T-helper 2 cell treated with Interferon-gamma antibody and Interleukin-4, amounts not matched to agents 100 ng/mL and 5 ng/mL, for 36 hours (primary cell): Measurements from ENCODE around the gene NUP214. TPM values are rescaled to one million over a fixed set of nuclear protein-coding genes. Genes with fewer than 3 reads are reported as not detected.
"Not testable (repeated sequence)": the region's sequence is repeated elsewhere in the genome, so short reads cannot be mapped to it uniquely, and the experiment has no call there.

Source experiments
- intact Hi-C: fragments of 100-400 bp; cut with micrococcal nuclease; formaldehyde crosslinking; loops from one replicate; pipeline ENCODE4 v1.15.1; 2023
- total RNA-seq: library from RNA; stranded (reverse); gene quantifications from 2 replicates; pipeline ENCODE4 v1.2.3, GENCODE V29; 2022

NUP214 gene
- total RNA-seq, 1 donor from 2014 or later = 80.3 TPM

DNA sequence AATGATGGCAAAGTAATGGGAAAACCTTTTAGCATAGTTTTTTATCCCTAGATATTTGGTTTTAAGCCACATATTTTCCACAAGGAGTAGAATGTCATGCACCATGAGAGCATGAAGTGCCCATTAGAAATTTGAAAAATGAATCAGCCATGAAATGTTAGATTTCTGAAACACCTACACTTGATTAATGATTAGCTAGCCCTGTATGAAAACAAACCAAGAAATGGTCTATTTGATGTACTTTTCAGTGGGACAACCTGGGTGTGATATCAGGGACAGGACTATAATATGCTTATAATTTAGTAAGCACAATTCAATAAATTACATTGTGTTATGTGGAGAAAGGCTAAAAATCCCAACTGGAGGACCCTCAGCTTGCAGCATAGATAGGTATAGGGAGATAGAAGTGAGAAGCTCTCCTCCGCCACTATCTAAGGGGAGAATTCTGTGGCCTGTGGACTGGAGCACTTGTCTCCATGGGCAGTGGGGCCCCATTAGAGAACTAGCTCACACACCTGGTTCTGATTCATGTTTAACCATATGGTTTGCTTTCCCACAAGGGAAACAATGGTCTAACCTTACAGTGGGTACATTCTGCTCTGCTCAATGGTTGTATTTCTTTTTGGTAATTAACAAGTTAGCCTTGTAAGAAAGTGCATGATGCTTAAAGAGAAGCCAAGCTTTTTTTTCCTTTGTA, 35.2 kb downstream of the NUP214 start:
- intact Hi-C loops = no loop called here

GRCh38 chr9:131161585-131161984, 36.2 kb downstream of the NUP214 start:
- intact Hi-C loops = no loop called here

DNA sequence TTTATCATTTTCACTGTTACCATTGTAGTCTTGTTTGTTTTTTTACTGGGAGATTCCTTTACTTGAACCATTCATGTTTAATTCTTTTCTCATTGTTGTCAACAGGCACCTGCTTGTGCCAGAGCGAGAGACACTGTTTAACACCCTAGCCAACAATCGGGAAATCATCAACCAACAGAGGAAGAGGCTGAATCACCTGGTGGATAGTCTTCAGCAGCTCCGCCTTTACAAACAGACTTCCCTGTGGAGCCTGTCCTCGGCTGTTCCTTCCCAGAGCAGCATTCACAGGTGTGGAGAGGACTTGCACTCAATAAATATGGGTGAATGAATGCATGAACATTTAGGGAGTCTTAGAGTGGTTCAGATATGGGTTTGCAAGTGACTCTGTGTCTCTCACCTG, 37.5 kb downstream of the NUP214 start:
- intact Hi-C loops = no loop called here

DNA sequence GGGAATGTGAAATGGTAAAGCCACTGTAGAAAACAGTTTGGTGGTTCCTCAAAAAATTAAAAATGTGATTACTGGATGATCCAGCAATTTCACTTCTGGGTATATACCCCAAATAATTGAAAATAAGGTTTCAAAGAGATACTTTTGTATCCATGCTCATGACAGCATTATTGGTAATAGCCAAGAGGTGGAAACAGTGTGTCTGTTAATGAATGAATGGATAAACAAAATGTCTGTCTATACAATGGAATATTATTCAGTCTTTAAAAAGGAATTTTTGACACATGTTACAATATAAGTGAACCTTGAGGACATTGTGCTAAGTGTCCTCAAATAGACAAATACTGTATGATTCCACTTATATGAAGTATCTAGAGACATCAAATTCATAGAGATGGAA, 40.1 kb downstream of the NUP214 start:
- intact Hi-C loops = no loop called here

DNA sequence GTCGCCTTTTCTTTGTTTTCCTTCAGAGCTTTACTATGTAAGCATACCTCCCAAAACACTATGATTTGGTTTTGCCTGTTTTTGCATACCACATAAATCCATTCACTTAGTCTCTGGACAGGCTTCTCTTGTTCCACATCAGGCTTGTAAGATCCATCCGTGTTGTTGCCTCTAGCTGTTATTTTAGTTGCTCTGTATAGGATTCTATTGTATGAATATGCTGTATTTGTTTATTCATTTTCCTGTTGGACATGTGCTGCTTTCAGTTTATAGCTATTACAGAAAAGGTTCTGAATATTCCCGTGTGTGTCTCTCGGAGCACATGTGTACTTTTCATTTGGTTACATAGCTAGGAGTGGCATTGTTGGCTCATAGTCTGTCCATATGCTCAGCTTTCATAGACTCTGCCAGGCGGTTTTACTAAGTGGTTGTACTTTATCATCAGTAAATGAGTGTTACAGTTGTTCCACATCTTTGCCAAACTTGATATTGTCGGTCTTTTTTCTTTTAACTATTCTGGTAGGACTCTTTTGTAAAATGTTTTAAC, 41.8 kb downstream of the NUP214 start:
- intact Hi-C loops = no loop called here

- intact Hi-C loops = no loop called here
These were observed 42.5 kb downstream of the NUP214 start for GRCh38 chr9:131167936-131168335.

GRCh38 chr9:131169563-131170240, 44.3 kb downstream of the NUP214 start:
- intact Hi-C loops = no loop called here

DNA sequence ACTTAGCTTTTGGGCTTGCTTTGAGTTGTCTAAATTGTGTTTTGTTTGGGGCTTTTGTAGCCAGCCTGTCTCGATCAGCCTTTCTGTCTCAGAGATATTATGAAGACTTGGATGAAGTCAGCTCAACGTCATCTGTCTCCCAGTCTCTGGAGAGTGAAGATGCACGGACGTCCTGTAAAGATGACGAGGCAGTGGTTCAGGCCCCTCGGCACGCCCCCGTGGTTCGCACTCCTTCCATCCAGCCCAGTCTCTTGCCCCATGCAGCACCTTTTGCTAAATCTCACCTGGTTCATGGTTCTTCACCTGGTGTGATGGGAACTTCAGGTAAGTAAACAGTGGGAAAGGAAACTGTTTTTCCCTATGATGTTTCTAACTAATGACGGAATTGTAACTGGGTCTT, 48.6 kb downstream of the NUP214 start:
- intact Hi-C loops = no loop called here

- intact Hi-C loops = no loop called here
These were observed 49.4 kb downstream of the NUP214 start for GRCh38 chr9:131174681-131175239.

- intact Hi-C loops = loop anchor here (1.0 kb wide), 3 partner anchors 74 to 158 kb away; no protein-coding TSS in a partner anchor
These were observed 52.5 kb downstream of the NUP214 start for GRCh38 chr9:131177898-131178297.

DNA sequence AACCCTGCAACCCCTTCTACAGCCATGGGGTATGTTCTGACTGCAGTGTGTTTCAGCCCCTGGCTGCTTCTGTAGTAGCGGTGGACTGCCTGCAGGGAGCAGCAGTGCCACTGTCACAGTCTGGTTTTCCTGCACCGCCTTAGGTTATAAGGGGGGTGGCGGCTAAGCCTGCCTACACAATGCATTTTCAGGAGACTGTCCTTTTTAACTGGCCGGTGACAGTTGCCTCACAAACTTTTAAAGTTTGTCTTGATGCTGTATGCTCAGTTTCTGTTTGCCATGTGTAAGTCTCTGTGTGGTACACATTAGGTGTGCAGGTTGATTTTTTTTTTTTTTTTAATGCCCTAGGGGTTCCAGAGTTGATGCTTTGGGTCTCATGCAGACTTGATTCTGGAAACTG, 53.0 kb downstream of the NUP214 start:
- intact Hi-C loops = loop anchor here (1.0 kb wide), 3 partner anchors 74 to 158 kb away; no protein-coding TSS in a partner anchor

- intact Hi-C loops = loop anchor here (1.0 kb wide), 3 partner anchors 73 to 157 kb away; no protein-coding TSS in a partner anchor
These were observed 53.5 kb downstream of the NUP214 start for GRCh38 chr9:131178926-131179325.

DNA sequence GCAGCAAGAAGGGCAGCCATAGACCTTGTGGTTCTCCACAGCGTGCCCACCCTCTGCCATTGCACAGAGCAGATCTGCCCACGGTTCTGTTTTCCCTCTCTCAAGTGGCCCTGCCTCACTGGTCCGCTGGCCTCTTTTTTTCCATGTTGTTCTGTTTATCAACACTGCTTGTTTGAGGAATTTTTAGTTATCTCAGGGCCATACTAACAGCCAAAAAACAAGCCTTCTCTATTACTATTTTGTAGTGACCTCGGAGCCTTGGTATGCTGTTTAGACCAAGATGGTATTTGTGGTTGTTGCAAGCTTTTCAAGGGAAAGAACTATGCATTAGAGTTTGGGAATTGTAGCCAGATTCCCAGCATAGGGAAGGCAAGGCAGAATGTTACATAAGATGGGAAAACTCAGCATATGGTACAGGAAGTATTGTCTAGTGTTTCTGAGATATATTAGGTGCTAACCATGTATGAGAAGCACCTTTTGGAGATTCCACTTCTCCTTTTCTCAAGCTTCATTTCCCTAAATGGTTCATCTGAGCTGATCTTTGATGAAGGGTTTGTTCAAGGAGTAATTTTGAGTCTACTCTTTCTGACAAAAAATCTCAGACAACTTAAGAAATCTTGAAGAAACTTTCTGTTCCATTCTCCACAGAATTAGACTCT, 54.3 kb downstream of the NUP214 start:
- intact Hi-C loops = no loop called here

DNA sequence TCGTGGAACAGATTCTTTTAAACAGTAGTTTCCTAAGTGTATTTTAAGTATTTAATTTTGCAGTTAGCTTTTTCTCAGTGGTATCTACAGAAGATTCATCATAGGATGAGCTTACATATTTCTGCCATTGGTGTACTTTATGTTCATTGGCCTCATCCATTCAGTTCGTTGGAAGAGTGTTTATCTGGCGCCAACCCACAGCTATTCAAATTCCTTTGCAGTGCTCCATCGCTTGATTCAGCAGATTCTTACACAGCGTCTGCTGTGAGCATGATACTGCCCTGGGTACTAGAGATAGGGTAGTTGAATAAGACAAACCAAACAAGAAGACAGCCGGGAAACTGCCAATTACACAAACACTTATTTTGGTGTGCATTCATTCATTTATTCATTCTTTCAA, 55.1 kb downstream of the NUP214 start:
- intact Hi-C loops = no loop called here

DNA sequence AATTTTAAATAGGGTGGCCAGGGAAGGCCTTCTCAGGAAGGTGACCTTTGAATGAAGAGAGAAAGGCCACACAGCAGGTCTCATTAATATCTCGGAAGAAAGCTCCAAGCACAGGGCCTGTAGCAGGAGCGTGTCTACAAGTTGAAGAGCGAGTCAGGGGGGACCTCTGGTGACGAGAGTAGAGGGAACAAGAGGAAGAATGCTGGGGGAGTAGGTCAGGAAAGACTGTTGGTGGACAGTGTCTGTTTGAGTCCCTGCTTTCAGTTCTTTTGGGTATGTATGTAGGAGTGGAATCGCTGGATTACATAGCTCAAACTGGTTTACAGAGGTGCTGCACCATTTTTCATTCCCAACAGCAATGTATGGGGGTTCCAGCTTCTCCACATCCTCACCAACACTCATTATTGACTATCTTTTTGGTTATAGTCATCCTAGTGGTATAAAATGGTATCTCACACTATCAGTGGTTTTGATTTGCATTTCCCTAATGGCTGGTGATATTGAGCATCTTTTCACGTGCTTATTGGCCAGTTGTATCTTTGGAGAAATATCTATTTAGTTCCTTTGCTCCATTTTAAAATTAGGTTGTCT, 55.8 kb downstream of the NUP214 start:
- intact Hi-C loops = no loop called here

GRCh38 chr9:131185924-131186323, 60.5 kb downstream of the NUP214 start:
- intact Hi-C loops = no loop called here

GRCh38 chr9:131186622-131187021, 61.2 kb downstream of the NUP214 start:
- intact Hi-C loops = no loop called here

- intact Hi-C loops = no loop called here
These were observed 62.6 kb downstream of the NUP214 start for GRCh38 chr9:131187957-131188356.

DNA sequence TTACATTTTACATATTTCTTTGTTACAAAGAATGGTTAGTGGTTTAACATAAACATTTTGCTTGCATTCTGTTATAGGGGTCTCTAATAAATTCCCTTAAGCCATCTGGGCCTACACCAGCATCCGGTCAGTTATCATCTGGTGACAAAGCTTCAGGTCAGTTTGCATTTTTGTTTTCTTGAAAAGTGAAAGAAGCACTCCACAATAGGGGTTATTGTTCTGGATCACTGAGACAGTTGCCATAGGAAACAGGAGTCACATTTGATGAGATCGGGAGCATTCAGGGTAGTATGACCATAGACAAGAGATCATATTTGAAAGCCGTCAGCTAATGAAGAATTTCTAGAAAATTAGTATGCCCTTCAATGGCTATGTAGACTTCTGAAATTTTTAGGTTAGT, 63.6 kb downstream of the NUP214 start:
- intact Hi-C loops = no loop called here

DNA sequence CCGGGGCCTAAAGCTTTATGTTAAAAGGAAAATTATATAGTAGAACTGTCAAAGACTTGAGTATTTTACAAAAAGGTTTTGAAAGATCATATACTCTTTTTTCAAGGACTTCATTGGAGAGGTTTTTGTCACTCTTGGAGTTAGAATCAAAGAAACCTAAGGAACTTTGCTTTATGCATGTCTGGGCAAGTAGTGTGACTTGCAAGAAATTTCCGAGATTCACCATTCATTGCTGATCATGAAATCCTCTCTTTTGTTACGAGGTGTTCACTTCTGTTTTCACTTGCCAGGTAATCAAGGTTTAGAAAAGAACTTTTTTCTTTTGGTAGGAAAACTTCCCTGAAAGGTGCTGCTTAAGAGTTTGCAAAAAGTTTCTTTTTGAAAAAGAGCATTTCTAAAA, 64.8 kb downstream of the NUP214 start:
- intact Hi-C loops = no loop called here

DNA sequence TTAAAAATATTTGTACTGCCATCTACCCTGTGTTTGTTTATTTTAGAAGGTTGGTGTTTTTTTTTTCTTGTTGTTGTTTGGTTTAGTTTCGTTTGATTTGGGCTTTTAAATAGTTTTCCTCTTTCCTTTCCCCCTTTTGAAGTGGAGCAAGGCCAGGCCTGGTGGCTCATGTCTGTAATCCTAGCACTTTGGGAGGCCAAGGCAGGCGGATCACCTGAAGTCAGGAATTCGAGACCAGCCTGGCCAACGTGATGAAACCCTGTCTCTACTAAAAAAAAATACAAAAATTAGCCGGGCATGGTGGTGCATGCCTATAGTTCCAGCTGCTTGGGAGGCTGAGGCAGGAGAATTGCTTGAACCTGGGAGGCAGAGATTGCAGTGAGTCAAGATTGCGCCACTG, 65.6 kb downstream of the NUP214 start:
- intact Hi-C loops = not testable (repeated sequence)
